GM19238 (cell line): ENCODE measurements around the gene CATSPERZ.
A peak's percentile ranks its signal among the peaks of the same experiment; 100 is the strongest.
"Not testable (repeated sequence)": the region's sequence is repeated elsewhere in the genome, so short reads cannot be mapped to it uniquely, and the experiment has no call there.

ENCODE experiments used
- DNase-seq: peaks from one replicate; pipeline ENCODE4 v3.0.0; 2011; ENCODE audit warnings: low spot score; ENCODE audit not compliant: insufficient read length

CATSPERZ gene

GRCh38 chr11:64303109-64304031 lies 3.2 kb downstream of the CATSPERZ start:
- DNase-seq: no peak

GRCh38 chr11:64304032-64304315 lies 3.8 kb downstream of the CATSPERZ start:
- no peak for DNase-seq

- peak; percentile 93 for DNase-seq
Observed at GRCh38 chr11:64304316-64305072, 4.3 kb downstream of the CATSPERZ start.

GRCh38 chr11:64305075-64305690 lies 5.0 kb downstream of the CATSPERZ start, which contains the start of gene ESRRA:
ESRRA (plus strand) TSS chr11:64305524; CDS start chr11:64307180, 1,656 bp downstream.
- peak; percentile 98 for DNase-seq

DNA sequence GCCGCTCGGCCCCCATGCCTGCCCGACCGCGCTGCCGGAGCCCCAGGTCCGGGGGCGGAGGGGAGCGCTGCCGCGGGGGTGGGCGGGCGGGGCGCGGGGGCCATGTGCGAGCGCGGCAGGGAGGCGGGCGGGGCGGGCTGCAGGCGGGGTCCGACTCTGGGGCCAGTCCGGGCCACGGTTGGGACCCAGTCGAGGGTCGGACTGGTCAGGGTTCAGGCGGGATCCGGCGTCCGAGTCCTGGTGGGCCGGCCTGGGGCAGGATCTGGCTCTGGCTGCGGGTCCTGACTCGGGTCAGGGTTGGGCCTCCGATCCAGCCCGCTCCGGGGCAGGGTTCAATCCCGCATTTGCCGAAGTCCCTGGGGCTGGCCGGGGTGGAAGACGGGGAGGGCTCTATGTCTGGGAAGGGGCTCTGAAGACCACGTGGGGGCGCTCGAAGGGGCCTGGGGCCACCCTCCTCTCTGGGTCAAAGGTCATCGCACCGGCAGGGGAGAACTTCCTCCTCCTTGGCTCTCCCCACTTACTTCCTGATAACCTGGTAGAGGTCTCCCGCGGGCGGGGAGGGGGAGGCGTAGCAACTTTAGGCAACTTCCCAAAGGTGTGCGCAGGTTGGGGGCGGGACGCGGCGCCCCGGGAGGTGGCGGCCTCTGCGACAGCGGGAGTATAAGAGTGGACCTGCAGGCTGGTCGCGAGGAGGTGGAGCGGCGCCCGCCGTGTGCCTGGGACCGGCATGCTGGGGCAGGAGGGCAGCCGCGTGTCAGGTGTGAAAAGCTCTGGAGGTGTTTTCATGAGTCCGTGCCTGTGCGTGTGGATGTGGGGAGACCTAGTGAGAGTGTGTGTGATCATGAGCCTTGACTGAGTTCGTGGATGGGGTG lies 5.8 kb downstream of the CATSPERZ start:
- no peak for DNase-seq

- DNase-seq: no peak
Observed at GRCh38 chr11:64306563-64306875, 6.4 kb downstream of the CATSPERZ start.

- DNase-seq: no peak
Observed at GRCh38 chr11:64306876-64307622, 6.9 kb downstream of the CATSPERZ start.

DNA sequence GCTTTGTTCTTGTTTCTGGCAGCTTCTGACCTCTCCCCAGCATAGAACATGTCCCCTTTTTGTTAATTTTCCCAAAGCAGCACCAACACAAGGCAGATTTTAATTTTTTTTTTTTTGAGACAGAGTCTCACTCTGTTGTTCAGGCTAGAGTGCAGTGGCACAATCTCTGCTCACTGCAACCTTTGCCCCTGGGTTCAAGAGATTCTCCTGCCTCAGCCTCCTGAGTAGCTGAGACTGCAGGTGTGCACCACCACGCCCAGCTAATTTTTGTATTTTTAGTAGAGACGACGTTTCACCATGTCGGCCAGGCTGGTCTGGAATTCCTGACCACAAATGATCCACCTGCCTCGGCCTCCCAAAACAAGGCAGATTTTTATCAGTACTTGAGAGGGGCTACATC lies 7.6 kb downstream of the CATSPERZ start:
- DNase-seq: not testable (repeated sequence)

- DNase-seq: no peak
Observed at GRCh38 chr11:64312947-64313346, 12.8 kb downstream of the CATSPERZ start.

- no peak for DNase-seq
Observed at GRCh38 chr11:64313491-64314145, 13.5 kb downstream of the CATSPERZ start.

DNA sequence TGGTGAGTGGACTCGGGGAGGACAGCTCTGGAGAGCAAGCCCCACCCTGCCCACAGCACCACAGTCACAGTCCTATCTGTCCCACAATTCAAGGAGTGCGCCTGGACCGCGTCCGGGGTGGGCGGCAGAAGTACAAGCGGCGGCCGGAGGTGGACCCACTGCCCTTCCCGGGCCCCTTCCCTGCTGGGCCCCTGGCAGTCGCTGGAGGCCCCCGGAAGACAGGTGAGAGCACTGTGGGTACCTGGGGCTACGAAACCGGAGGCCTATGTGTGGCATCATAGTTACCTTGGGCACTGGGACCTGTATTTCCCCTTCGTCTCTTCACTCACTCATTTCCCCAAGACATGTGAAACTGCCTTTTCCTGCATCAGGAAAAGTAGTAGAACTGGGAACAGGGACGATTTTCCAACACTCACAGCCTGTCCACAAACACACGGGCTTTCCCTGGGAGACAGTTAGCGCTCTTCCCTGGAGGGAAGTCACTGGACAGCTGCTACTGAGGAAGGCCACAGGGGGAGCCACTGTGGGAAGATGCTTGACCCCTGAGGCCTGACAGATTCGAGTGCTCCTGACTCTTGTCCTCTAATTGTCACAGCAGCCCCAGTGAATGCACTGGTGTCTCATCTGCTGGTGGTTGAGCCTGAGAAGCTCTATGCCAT lies 14.1 kb downstream of the CATSPERZ start:
- no peak for DNase-seq

GRCh38 chr11:64314805-64315561 lies 14.8 kb downstream of the CATSPERZ start:
- DNase-seq: no peak

GRCh38 chr11:64315667-64316526 lies 15.7 kb downstream of the CATSPERZ start:
- not testable (repeated sequence) for DNase-seq

DNA sequence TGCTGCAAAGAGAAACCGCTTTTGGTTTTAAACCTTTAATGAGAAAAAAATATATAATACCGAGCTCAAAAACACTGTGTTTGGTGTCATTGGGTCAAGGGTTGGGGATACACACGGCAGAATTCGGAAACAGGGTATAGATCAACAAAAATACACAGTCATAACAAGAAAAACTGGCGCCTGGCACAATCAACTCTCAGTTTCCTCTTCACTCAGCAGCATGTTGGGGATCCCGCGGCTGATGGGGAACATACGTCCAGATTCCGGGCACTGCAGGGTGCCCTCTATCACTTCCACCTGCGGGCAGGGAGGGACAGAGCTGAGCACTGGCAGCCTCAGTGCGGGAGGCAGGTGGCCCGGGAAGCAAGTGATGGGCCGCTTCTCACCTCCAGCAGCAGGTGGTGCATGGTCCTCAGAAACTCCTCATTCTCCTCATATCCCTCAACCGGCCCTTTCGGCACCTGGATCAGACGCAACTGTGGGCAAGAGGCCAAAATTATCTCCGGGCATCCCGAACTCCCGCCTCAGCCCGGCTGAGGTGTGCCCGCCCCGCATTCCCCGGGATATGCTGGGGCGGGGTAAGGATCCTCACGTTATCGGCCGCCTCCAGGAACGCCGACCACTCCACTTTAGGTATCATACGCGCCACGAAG lies 16.6 kb downstream of the CATSPERZ start:
- DNase-seq: no peak

GRCh38 chr11:64317325-64317960 lies 17.3 kb downstream of the CATSPERZ start, which contains the start of gene TRMT112:
TRMT112 (minus strand) TSS chr11:64317559; CDS start chr11:64317526, 33 bp downstream.
- DNase-seq: peak; percentile 94

- peak; percentile 96 for DNase-seq
Observed at GRCh38 chr11:64317961-64318765, 18.0 kb downstream of the CATSPERZ start, which contains the start of gene PRDX5. PRDX5 (plus strand) TSS chr11:64318121; CDS start chr11:64318216, 95 bp downstream.
